Stimulated activated naive CD8-positive, alpha-beta T cell treated with anti-CD3 and anti-CD28 coated beads, Interleukin-15, Interleukin-2, amounts not matched to agents 100 U/mL and 50 U/mL, for 24 hours (primary cell): ENCODE measurements around the gene NEUROG1.
A peak's percentile ranks its signal among the peaks of the same experiment; 100 is the strongest.

Experiments
- ATAC-seq: fragments of 150-1000 bp; cut with Tn5 transposase; one replicate; pipeline ENCODE4 v1.10.0; 2021
- DNase-seq: peaks from one replicate; pipeline ENCODE4 v3.0.0; 2021

The NEUROG1 gene

GRCh38 chr5:135561266-135561665 lies 25.5 kb upstream of the NEUROG1 start:
- ATAC-seq (no peak), DNase-seq (no peak)

- DNase-seq = peak; percentile 83
These were observed 25.1 kb upstream of the NEUROG1 start for GRCh38 chr5:135560858-135561257.

DNA sequence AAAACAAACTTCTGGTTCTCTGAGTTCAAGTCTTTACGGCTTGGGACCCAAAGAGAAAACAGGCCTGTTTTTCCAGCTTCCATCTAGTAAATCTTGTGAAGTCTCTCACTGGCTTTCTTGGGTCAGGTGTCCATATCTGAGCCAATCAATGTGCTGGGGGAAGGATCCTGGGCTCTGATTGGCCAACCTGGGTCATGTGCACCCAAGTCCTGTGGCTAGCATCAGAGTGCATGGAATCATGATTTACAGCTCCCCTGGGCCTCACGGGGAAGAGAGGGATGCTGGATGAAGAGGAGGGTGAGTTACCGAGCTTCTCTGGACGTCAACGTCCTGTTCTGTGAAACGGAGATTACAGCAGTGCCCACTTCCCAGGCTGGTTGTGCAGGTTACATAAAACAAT lies 23.6 kb upstream of the NEUROG1 start:
- DNase-seq (no peak), ATAC-seq (no peak)

More at GRCh38 chr5:135560858-135561257, 25.1 kb upstream of the NEUROG1 start:
- ATAC-seq = peak; percentile 90

GRCh38 chr5:135557076-135557838 lies 21.5 kb upstream of the NEUROG1 start:
- DNase-seq (no peak), ATAC-seq (no peak)

DNA sequence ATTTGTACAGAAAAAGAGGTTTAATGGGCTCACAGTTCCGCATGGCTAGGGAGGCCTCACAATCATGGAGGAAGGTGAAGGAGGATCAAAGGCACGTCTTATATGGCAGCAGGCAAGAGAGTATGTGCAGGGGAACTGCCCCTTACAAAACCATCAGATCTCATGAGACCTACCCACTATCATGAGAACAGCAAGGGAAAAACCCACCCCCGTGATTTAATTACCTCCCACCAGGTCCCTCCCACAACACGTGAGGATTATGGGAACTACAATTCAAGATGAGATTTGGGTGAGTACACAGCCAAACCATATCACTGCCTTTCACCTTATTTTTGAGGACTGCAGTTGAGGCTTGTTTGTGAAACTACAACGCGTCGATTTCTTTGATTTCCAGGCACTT lies 20.9 kb upstream of the NEUROG1 start:
- ATAC-seq (no peak), DNase-seq (no peak)

DNA sequence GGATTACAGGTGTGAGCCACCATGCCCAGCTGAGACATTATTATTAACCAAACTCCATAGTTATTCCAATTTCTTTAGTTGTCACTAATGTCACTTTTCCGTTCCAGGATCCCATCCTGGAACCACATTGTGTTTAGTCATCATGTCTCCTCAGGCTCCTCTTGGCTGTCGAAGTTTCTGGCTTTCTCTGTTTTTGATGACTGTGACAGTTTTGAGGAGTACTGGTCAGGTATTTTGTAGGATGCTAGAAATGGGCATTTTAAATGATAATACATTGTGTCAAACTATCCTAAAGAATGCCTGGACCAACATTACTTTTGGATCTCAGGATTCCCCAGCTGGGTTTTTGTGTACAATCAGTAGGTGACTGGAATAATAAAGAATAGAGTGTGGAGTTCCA lies 19.8 kb upstream of the NEUROG1 start:
- DNase-seq = no peak
- no peak for ATAC-seq

DNA sequence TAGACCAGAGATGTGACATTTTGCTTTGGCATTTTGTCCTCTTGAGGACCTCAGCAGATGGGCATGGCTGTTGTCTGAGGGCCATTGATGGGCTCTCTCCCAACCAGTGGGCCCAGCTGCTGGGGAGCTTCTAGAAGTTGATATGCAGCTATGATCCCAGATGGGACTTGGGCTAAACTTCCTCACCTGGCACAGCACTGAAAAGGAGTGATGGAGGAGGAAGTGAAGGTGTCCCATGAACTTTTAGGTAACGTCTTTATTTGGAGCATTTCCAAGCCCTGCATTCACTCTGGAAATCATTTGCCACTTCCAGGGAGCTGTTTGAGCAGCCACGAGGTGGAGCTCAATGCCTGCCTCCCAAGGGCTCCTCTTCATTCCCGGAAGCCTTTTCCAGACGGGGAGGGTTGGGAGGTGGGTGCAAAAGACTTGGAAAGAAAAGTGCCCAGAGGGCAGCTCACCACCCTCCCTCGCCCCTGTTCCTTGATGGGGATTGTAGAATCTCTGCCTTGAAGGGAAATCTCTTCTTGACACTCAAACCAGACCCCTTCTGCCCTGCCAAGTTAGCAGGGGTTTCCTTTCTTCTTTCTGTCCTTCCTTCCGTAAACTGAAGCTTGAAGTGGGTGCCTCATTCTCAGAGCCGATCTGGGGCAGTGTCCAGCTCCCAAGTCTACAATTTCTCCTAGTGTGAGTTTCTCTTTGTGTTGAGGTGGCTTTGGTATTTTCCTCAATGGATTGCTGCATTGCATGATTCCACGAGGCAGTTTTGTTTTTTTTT lies 18.1 kb upstream of the NEUROG1 start:
- DNase-seq (no peak), ATAC-seq (no peak)

- ATAC-seq (peak; percentile 51), DNase-seq (peak; percentile 68)
These were observed 16.1 kb upstream of the NEUROG1 start for GRCh38 chr5:135551593-135552447.

GRCh38 chr5:135549413-135549812 lies 13.6 kb upstream of the NEUROG1 start:
- ATAC-seq (no peak), DNase-seq (no peak)

GRCh38 chr5:135547590-135548254 lies 12.0 kb upstream of the NEUROG1 start:
- ATAC-seq (no peak), DNase-seq (no peak)

DNA sequence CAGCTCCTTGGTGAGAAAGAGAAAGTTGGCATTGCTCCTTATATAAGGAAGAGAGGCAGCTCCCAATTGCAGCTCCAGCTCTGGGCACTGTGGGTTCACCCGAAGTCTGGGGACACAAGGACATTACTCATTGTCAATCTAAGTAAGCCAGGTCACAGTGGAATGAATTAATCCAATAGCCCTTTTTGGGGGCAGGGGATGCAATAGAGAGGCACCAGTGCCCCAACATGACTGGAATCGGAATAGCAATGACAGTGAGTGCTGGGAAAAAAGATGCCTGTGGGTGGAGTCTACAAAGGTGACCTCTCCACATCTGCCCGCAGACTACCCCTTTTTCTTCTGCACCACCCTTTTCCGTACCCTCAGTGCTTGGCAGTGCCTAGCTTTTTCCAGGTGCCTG lies 11.1 kb upstream of the NEUROG1 start:
- no peak for DNase-seq
- no peak for ATAC-seq

DNA sequence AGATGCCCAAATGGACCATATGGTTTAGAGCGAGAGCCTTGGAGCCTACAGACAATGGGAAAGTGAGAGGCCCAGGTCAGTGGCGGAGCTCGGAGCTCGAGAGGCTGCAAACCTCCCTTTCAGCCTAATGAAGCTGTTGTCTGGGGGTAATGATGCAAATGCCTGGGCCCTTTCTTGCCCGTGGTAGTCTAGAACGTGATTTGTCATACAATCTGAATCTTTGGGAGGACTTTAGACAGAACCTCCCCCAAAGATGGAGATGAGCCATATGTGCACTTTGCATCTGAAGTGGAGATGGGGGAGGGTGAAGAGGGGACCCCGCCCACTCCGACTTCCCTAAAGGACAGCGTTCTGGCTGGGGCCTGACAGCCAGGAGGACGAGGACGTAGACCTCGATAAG lies 10.3 kb upstream of the NEUROG1 start:
- no peak for DNase-seq
- ATAC-seq = no peak

GRCh38 chr5:135545099-135545498 lies 9.3 kb upstream of the NEUROG1 start:
- DNase-seq (no peak), ATAC-seq (no peak)

- ATAC-seq = no peak
These were observed 7.9 kb upstream of the NEUROG1 start for GRCh38 chr5:135543485-135544304.

GRCh38 chr5:135543001-135543484 lies 7.3 kb upstream of the NEUROG1 start:
- DNase-seq = no peak
- ATAC-seq = no peak

More at GRCh38 chr5:135543485-135544304, 7.9 kb upstream of the NEUROG1 start:
- DNase-seq = peak; percentile 12

DNA sequence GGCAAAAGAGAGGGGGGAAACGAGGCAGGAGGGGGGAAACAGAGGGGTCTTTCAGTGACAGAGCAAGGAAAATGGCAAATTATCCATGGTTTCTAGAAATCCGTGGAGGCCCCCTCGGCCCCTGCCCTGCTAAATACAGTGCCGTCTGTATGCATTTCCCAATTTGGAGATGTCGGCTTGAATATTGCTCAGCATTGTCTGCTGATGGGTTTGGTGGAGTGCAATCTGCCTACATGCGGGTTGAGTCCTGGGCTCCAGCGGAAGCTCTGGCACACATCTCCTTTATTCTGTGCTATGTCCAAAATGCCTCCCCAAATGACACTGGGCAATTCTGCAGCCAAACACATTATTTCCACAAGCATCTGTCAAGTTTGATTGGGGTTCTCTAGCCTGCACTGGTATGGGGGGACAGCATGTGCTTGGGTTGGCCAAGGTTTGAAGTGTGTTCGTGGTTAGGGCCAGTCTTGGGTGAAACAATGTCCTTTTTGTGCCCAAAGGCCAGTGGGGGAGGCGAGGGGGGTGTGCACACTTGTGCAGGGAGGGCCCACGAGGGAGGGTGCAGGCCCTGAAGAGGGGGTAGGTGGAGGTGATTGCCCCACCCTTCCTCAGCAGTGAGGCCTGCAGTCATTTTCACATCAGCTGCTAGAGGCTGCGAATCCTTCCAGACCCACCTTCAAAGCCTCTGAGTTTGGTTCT lies 6.2 kb upstream of the NEUROG1 start:
- no peak for ATAC-seq

DNA sequence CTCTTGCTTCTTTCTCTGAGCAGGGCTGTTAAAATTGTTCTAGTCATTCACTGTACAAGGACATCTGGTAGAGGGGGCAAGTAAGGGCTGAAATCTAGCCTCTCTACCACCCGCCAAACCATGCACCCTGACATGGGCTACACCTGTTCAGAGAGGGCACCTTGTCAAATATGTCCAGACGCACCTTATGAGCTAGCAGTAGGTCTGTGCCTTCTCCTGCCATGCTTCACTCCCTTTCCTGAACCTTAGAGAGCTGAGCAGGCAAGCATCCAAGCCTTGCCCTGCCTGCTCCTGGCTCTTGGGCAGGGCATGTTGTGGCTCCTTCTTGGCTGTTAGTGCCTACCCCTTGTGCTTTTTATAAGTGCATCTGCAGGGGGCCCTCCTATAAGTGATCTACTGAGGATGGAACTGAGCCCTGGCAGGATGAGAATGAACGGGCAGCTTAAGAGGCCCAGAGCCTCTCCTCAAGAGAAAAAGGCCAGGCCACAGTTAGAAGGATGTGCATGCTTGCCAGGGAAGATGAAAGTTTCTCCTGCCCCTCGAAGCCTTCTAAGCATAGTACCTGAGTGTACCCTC lies 3.8 kb upstream of the NEUROG1 start:
- no peak for ATAC-seq

More for the DNA sequence above, 6.2 kb upstream of the NEUROG1 start:
- no peak for DNase-seq

DNA sequence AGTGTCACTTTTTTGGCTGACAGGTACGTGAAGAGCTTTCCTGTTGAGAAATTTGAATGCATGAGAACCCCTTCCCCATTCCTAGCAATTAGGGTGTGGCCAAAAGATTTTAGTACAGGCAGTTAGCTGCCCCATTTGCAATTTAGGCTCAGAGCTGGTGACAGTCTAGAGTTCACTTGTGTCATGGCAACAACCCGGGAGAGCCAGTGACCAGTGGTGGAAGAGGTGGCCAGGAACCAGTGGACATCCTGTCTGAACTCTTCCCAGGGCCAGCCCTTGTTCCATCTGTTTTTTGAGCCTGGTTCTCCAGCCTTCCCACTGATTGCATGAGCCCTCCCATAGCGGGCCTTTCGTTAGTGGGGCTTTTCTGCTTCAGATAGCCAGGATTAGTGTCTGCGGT lies 2.5 kb upstream of the NEUROG1 start:
- DNase-seq = no peak
- ATAC-seq = no peak

More for the DNA sequence above, 3.8 kb upstream of the NEUROG1 start:
- no peak for DNase-seq

DNA sequence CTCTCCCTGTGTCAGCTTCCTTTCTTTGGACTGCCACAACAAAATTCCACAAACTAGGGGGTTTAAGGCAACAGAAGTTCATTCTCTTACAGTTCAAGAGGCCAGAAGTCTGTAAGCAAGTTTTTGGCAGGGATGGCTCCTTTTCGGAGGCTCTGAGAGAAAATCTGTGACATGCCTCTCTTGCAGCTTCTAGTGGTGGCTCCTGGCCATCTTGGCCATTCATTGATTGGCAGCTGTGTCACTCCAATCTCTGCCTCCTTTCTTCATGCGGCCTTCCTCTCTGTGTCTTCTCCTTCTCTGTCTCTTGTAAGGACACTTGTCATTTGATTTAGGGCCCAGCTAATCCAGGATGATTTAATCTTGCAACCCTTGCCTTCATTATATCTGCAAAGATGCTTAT lies 2.0 kb upstream of the NEUROG1 start:
- ATAC-seq (no peak), DNase-seq (no peak)

GRCh38 chr5:135537271-135537670 lies 1.5 kb upstream of the NEUROG1 start:
- ATAC-seq (no peak), DNase-seq (no peak)
